Peyer's patch (tissue), 4 donors: ENCODE measurements around the gene ZNF581. TPM values are rescaled to one million over a fixed set of nuclear protein-coding genes. Genes with fewer than 3 reads are reported as not detected.
A peak's percentile ranks its signal among the peaks of the same experiment; 100 is the strongest.

Source experiments
- DNase-seq, 3 donors: peaks; one replicate each; pipeline ENCODE4 v3.0.0-alpha.2; 2017 to 2019
- H3K27ac ChIP-seq, 4 donors: fragments of 200-600 bp; sonication (generic); one replicate each; pipeline ENCODE4 v1.5.1; 2016 to 2019
- H3K27me3 ChIP-seq, 2 donors: fragments of 200-600 bp; sonication (generic); one replicate each; pipeline ENCODE4 v1.5.1; 2019
- H3K36me3 ChIP-seq, 3 donors: fragments of 200-600 bp; sonication (generic); one replicate each; pipeline ENCODE4 v1.5.1; 2016 to 2019
- H3K4me1 ChIP-seq, 4 donors: fragments of 200-600 bp; sonication (generic); one replicate each; pipeline ENCODE4 v1.5.1; 2016 to 2019
- H3K4me3 ChIP-seq, 4 donors: fragments of 200-600 bp; sonication (generic); 1 replicate in 3 of 4; 2 replicates in 1 of 4; pipeline ENCODE4 v1.5.1; 2016 to 2019; ENCODE audit warnings: mild to moderate bottlenecking in 1 of 4
- H3K9me3 ChIP-seq, 4 donors: fragments of 200-600 bp; sonication (generic); one replicate each; pipeline ENCODE4 v1.5.1; 2016 to 2019; ENCODE audit warnings: mild to moderate bottlenecking in 1 of 4
- POLR2A ChIP-seq, 2 donors: fragments of 450-650 bp; IDR thresholded peaks; one replicate each; pipeline ENCODE4 v1.5.1; 2017; ENCODE audit warnings: antibody characterized with exemption in 2 of 2, mild to moderate bottlenecking in 2 of 2, moderate library complexity in 2 of 2
- total RNA-seq, 4 donors: library from RNA; depleted of rRNA; stranded (reverse); fragments of >200 nt; gene quantifications; one replicate each; pipeline ENCODE4 v1.1.0, GENCODE V29; 2016
- TF ChIP-seq, protein P1 (sequence below), 6 experiments: fragments of 450-650 bp in 4 of 6; fragments of 200-600 bp in 2 of 6; sonication (generic) in 1 of 6; IDR thresholded peaks; one replicate each; pipeline ENCODE4 v1.5.1; 2017 to 2019; ENCODE audit warnings: antibody characterized with exemption in 6 of 6, mild to moderate bottlenecking in 3 of 6, moderate library complexity in 1 of 6

Gene ZNF581
- total RNA-seq, 4 donors from 2014 or later, result 7.7 to 28.9 (median 14.1) TPM

DNA sequence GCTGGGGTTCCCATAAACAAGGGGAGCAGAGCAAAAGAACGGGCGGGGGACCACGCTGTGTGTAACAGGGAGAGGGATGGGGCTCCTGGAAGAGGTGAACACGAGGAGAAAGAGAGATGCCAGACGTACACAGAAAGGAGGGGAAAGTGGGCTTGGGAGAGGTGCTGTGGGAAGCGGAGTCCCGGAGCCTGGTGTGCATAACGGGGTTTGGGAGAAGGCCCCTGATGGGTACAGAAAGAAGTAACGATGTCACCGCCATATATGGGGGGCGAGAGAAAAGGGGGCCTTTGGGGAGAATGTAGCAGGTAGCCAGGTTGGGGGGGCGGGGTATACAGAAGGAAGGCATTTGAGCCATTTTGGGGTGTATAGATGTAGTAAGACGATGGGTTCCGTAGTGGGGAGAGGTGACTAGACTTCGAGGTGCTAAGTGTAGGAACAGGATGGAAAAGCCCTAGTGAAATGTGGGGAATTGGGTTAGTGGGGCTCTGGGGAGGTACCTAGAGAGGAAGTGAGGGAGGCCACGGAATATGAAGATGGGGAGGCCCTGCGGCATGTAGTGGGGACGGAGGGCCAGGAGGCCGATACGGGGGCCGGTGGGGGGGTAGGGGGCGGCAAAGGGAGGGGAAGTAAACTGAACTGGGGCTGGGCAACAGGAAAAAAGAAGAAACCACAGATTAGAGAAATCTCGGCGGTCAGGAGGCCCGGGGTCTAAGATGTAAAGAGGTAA is 1.9 kb upstream of the ZNF581 start:
- peak in 1 of 3 donors; percentile 52 for DNase-seq
- TF ChIP-seq POLR2A (IDR thresholded peaks at IDR 0.05), result no peak
- TF ChIP-seq, protein P1, sequence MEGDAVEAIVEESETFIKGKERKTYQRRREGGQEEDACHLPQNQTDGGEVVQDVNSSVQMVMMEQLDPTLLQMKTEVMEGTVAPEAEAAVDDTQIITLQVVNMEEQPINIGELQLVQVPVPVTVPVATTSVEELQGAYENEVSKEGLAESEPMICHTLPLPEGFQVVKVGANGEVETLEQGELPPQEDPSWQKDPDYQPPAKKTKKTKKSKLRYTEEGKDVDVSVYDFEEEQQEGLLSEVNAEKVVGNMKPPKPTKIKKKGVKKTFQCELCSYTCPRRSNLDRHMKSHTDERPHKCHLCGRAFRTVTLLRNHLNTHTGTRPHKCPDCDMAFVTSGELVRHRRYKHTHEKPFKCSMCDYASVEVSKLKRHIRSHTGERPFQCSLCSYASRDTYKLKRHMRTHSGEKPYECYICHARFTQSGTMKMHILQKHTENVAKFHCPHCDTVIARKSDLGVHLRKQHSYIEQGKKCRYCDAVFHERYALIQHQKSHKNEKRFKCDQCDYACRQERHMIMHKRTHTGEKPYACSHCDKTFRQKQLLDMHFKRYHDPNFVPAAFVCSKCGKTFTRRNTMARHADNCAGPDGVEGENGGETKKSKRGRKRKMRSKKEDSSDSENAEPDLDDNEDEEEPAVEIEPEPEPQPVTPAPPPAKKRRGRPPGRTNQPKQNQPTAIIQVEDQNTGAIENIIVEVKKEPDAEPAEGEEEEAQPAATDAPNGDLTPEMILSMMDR (IDR thresholded peaks at IDR 0.05), result no peak
- no peaks in the 10 kb centered on the region for H3K9me3 ChIP-seq
- H3K36me3 ChIP-seq, result peaks cover 0 to 16% (median 0%) of the 10 kb centered on the region in 3 donors
- peak overlapping the region; percentile 85 to 92 (median 88) for H3K4me3 ChIP-seq
- H3K4me1 ChIP-seq, result peaks cover 3 to 64% (median 19%) of the 10 kb centered on the region in 4 donors
- peak overlapping the region; percentile 84 to 97 (median 88) for H3K27ac ChIP-seq
- H3K27me3 ChIP-seq, result no peaks in the 10 kb centered on the region

- H3K36me3 ChIP-seq, result peaks cover 0 to 16% (median 0%) of the 10 kb centered on the region in 3 donors
These were observed 1.1 kb upstream of the ZNF581 start for GRCh38 chr19:55642153-55643002.

GRCh38 chr19:55643887-55644176 is 383 bp downstream of the ZNF581 start:
- no peaks in the 10 kb centered on the region for H3K27me3 ChIP-seq
- peaks cover 3 to 62% (median 24%) of the 10 kb centered on the region in 4 donors for H3K4me1 ChIP-seq
- peak overlapping the region; percentile 84 to 97 (median 88) for H3K27ac ChIP-seq
- peak overlapping the region; percentile 85 to 92 (median 88) for H3K4me3 ChIP-seq
- no peak for TF ChIP-seq POLR2A (IDR thresholded peaks at IDR 0.05)
- TF ChIP-seq, protein P1 (IDR thresholded peaks at IDR 0.05), result no peak
- no peaks in the 10 kb centered on the region for H3K9me3 ChIP-seq
- peak in 1 of 3 donors; percentile 55 for DNase-seq
- H3K36me3 ChIP-seq, result peaks cover 0 to 10% (median 0%) of the 10 kb centered on the region in 3 donors

More at GRCh38 chr19:55642153-55643002, 1.1 kb upstream of the ZNF581 start:
- peaks cover 3 to 63% (median 18%) of the 10 kb centered on the region in 4 donors for H3K4me1 ChIP-seq
- peak overlapping the region; percentile 85 to 92 (median 88) for H3K4me3 ChIP-seq
- H3K9me3 ChIP-seq, result no peaks in the 10 kb centered on the region
- H3K27me3 ChIP-seq, result no peaks in the 10 kb centered on the region
- H3K27ac ChIP-seq, result peak overlapping the region; percentile 84 to 97 (median 88)
- DNase-seq, result peak in 2 of 3 donors; percentile 45 to 59
- TF ChIP-seq, protein P1 (IDR thresholded peaks at IDR 0.05), result no peak
- peak in 1 of 2 donors; percentile 19 for TF ChIP-seq POLR2A (IDR thresholded peaks at IDR 0.05)

DNA sequence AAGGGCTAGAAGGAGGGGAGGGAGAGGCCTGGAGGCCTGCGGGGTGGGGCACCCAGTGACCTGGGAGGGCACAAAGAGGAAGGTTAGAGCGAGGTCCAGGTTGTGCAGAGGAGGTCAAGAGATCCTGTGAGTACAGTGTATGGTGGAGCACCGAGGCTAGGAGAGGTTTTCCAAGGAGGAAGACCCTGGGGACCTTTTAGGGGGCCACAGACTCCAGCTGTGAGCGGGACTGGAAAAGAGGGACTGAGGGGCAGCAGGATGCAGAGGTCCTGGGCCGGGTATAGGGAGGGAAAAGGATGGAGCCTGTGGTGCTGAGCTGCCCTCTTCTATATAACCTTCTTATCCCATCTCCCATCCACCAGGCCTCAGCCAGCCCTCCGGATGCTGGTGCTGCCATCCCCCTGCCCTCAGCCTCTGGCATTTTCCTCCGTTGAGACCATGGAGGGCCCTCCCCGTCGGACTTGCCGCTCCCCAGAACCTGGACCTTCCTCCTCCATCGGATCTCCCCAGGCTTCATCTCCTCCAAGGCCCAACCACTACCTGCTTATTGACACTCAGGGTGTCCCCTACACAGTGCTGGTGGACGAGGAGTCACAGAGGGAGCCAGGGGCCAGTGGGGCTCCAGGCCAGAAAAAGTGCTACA is 863 bp downstream of the ZNF581 start:
- Histone ChIP-seq H3K9me3 (no peaks in the 10 kb centered on the region), H3K36me3 (peaks cover 0 to 10% (median 0%) of the 10 kb centered on the region in 3 donors), H3K4me1 (peaks cover 3 to 66% (median 29%) of the 10 kb centered on the region in 4 donors), H3K4me3 (peak overlapping the region; percentile 85 to 92 (median 88)), H3K27me3 (no peaks in the 10 kb centered on the region), H3K27ac (peak overlapping the region; percentile 84 to 97 (median 88))
- DNase-seq, result no peak
- TF ChIP-seq, protein P1 (IDR thresholded peaks at IDR 0.05), result no peak
- no peak for TF ChIP-seq POLR2A (IDR thresholded peaks at IDR 0.05)

- TF ChIP-seq, protein P1 (IDR thresholded peaks at IDR 0.05), result no peak
- no peak for TF ChIP-seq POLR2A (IDR thresholded peaks at IDR 0.05)
- DNase-seq, result peak in 1 of 3 donors; percentile 40
These were observed 1.5 kb downstream of the ZNF581 start for GRCh38 chr19:55644842-55645511.

More at GRCh38 chr19:55644842-55645511, 1.5 kb downstream of the ZNF581 start:
- Histone ChIP-seq H3K9me3 (no peaks in the 10 kb centered on the region), H3K36me3 (peaks cover 0 to 10% (median 0%) of the 10 kb centered on the region in 3 donors), H3K27me3 (no peaks in the 10 kb centered on the region), H3K4me1 (peaks cover 3 to 60% (median 30%) of the 10 kb centered on the region in 4 donors), H3K4me3 (peak overlapping the region in 1 of 4 donors; percentile 92), H3K27ac (peak overlapping the region in 1 of 4 donors; percentile 97)
